Neural progenitor cell (in vitro differentiated cells): ENCODE results near the gene OMG. TPM values are rescaled to one million over a fixed set of nuclear protein-coding genes. Genes with fewer than 3 reads are reported as not detected.
A peak's percentile ranks its signal among the peaks of the same experiment; 100 is the strongest.

ENCODE experiments used
- DNase-seq: peaks from one replicate; pipeline ENCODE4 v3.0.0-alpha.2; 2016; ENCODE audit warnings: low spot score
- H2AFZ ChIP-seq: fragments of 200-600 bp; sonication (generic); replicated peaks from 2 replicates; pipeline ENCODE4 v1.6.1; 2016; ENCODE audit warnings: antibody characterized with exemption
- H3F3A ChIP-seq: fragments of 200-600 bp; sonication (generic); 2 replicates; pipeline ENCODE4 v1.6.1; 2016; ENCODE audit warnings: antibody characterized with exemption, low read depth
- H3K27ac ChIP-seq: fragments of 200-600 bp; sonication (generic); 2 replicates; pipeline ENCODE4 v1.5.1; 2016; ENCODE audit warnings: mild to moderate bottlenecking
- H3K27me3 ChIP-seq: fragments of 200-600 bp; sonication (generic); 2 replicates; pipeline ENCODE4 v1.6.1; 2016; ENCODE audit warnings: mild to moderate bottlenecking, moderate library complexity
- H3K36me3 ChIP-seq: fragments of 200-600 bp; sonication (generic); 2 replicates; pipeline ENCODE4 v1.5.1; 2016
- H3K4me1 ChIP-seq: fragments of 200-600 bp; sonication (generic); 2 replicates; pipeline ENCODE4 v1.6.1; 2016; ENCODE audit warnings: mixed run types
- H3K4me2 ChIP-seq: fragments of 200-600 bp; sonication (generic); 2 replicates; pipeline ENCODE4 v1.6.1; 2016
- H3K4me3 ChIP-seq: fragments of 200-600 bp; sonication (generic); 2 replicates; pipeline ENCODE4 v1.5.1; 2016
- H3K79me2 ChIP-seq: fragments of 200-600 bp; sonication (generic); 2 replicates; pipeline ENCODE4 v1.6.1; 2016; ENCODE audit warnings: low read depth
- H3K9ac ChIP-seq: fragments of 200-600 bp; sonication (generic); 2 replicates; pipeline ENCODE4 v1.6.1; 2016
- H3K9me3 ChIP-seq: fragments of 200-600 bp; sonication (generic); 2 replicates; pipeline ENCODE4 v1.5.1; 2016; ENCODE audit warnings: low read depth
- H4K20me1 ChIP-seq: fragments of 200-600 bp; sonication (generic); 2 replicates; pipeline ENCODE4 v1.6.1; 2016; ENCODE audit warnings: low read depth
- H3K27ac Mint-ChIP-seq: 3 replicates; pipeline ENCODE4 v1.8.0; 2021; ENCODE audit warnings: mixed read lengths
- H3K27me3 Mint-ChIP-seq: 2 replicates; pipeline ENCODE4 v1.8.0; 2022; ENCODE audit warnings: low read depth, mild to moderate bottlenecking, inconsistent platforms, moderate library complexity, mixed read lengths; ENCODE audit not compliant: insufficient read depth
- H3K36me3 Mint-ChIP-seq: 3 replicates; pipeline ENCODE4 v1.8.0; 2021; ENCODE audit warnings: mixed read lengths
- H3K4me1 Mint-ChIP-seq: 3 replicates; pipeline ENCODE4 v1.8.0; 2021; ENCODE audit warnings: mixed read lengths
- H3K4me3 Mint-ChIP-seq: 3 replicates; pipeline ENCODE4 v1.8.0; 2021; ENCODE audit warnings: mild to moderate bottlenecking, moderate library complexity, mixed read lengths
- H3K9me3 Mint-ChIP-seq: 3 replicates; pipeline ENCODE4 v1.8.0; 2020; ENCODE audit warnings: mixed read lengths
- EZH2 ChIP-seq: fragments of 200-600 bp; sonication (generic); IDR thresholded peaks from 2 replicates; pipeline ENCODE4 v1.6.1; 2017; ENCODE audit warnings: antibody characterized with exemption, mild to moderate bottlenecking, moderate library complexity
- EZH2phosphoT487 ChIP-seq: fragments of 200-600 bp; sonication (generic); IDR thresholded peaks from 2 replicates; pipeline ENCODE4 v1.6.1; 2017; ENCODE audit warnings: antibody characterized with exemption
- total RNA-seq: library from RNA; depleted of rRNA; stranded (reverse); fragments of >200 nt; gene quantifications from 2 replicates; pipeline ENCODE4 v1.2.3, GENCODE V29; 2015; ENCODE audit warnings: low replicate concordance
- TF ChIP-seq, protein P1 (sequence below): fragments of 200-600 bp; sonication (generic); IDR thresholded peaks from 2 replicates; pipeline ENCODE4 v1.5.1; 2017; ENCODE audit warnings: antibody characterized with exemption, mild to moderate bottlenecking

Gene OMG
- total RNA-seq, 1 donor from 2014 or later: not detected

DNA sequence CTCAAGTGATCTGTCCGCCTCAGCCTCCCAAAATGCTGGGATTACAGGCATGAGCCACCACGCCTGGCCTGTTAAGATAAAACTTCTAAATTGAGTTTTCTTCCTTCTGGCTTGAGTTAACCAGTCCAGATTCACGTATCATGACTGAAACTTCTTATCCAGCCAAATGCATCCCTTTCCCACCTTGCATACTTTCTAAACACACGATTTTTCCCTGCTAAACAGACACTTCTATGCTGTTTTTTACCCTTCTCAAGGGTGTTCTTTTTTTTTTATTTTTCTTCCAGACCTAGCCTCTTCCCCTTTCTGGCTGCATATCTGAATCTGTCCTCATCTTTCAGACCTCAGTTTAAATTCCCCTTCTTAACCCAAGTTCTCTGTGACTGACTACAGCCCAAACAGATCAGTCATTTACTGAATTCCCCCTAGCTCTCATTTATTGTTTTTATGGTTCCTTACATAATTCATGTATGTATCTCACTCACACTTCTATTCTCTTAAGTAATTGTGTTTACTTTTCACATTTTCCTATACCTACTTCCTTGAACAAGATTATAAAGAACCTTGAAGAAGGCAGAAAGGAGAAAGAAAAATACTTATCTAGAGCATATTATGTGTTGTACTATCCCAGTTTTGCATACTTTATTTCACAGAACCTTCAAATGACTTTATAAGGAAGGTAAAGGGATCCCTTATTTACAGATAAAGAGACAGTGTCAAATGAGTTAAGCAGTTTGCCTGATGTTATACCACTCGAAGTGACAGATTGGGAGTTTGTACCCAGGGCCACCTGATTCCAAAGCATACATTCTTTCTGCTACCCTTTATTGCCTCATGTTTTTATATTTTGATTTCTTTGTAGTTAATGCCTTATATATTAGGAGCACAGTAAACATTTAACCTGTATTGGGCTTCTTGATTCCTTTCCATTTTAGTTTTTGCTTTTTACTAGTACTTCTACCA lies 11.6 kb upstream of the OMG start:
- no peak overlapping the region for H3K4me3 ChIP-seq
- DNase-seq: no peak
- H3K27ac ChIP-seq: no peak overlapping the region
- peaks cover 3% of the 10 kb centered on the region for H3K27me3 Mint-ChIP-seq
- no peaks in the 10 kb centered on the region for H3K36me3 ChIP-seq
- no peak overlapping the region for H2AFZ ChIP-seq
- no peaks in the 10 kb centered on the region for H3K4me1 Mint-ChIP-seq
- no peak overlapping the region for H3K4me3 Mint-ChIP-seq
- H3K4me1 ChIP-seq: no peaks in the 10 kb centered on the region
- H3K36me3 Mint-ChIP-seq: peaks cover 6% of the 10 kb centered on the region
- no peaks in the 10 kb centered on the region for H3F3A ChIP-seq
- H4K20me1 ChIP-seq: no peaks in the 10 kb centered on the region
- H3K9me3 Mint-ChIP-seq: peaks cover 3% of the 10 kb centered on the region
- no peaks in the 10 kb centered on the region for H3K27me3 ChIP-seq
- H3K4me2 ChIP-seq: no peak overlapping the region
- no peak overlapping the region for H3K27ac Mint-ChIP-seq
- TF ChIP-seq EZH2: no peak
- H3K79me2 ChIP-seq: no peaks in the 10 kb centered on the region
- H3K9me3 ChIP-seq: no peaks in the 10 kb centered on the region
- no peak overlapping the region for H3K9ac ChIP-seq

DNA sequence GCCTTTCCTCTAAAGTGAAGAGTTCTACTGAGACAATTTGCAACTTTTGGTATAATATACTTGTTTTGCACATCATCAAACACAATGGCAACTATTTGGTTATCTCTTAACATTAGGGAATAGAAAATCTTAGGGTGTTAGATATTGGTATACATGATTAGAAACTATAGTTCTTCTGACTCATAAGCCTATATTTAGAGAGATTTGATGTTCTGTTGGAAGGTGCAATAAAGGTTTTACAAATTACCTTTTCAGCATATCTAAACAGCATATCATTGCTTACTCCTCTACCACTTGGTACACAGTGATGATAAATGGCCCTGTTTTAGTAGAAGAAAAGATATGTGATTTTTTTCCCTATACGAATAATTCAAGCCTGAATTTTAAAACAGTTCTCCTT lies 10.6 kb upstream of the OMG start:
- Histone ChIP-seq H3K4me1 (no peaks in the 10 kb centered on the region), H3K27me3 (no peaks in the 10 kb centered on the region), H3K79me2 (no peaks in the 10 kb centered on the region), H3K36me3 (no peaks in the 10 kb centered on the region), H3K9me3 (no peaks in the 10 kb centered on the region), H3K27ac (no peak overlapping the region), H3K4me2 (no peak overlapping the region), H3K4me3 (no peak overlapping the region), H4K20me1 (no peaks in the 10 kb centered on the region), H2AFZ (no peak overlapping the region), H3K9ac (no peak overlapping the region), H3F3A (no peaks in the 10 kb centered on the region)
- Mint-ChIP-seq H3K4me3 (no peak overlapping the region), H3K27me3 (peaks cover 3% of the 10 kb centered on the region), H3K9me3 (peaks cover 3% of the 10 kb centered on the region), H3K4me1 (no peaks in the 10 kb centered on the region), H3K27ac (no peak overlapping the region), H3K36me3 (peaks cover 8% of the 10 kb centered on the region)
- TF ChIP-seq EZH2: no peak
- no peak for TF ChIP-seq EZH2phosphoT487
- TF ChIP-seq, protein P1, sequence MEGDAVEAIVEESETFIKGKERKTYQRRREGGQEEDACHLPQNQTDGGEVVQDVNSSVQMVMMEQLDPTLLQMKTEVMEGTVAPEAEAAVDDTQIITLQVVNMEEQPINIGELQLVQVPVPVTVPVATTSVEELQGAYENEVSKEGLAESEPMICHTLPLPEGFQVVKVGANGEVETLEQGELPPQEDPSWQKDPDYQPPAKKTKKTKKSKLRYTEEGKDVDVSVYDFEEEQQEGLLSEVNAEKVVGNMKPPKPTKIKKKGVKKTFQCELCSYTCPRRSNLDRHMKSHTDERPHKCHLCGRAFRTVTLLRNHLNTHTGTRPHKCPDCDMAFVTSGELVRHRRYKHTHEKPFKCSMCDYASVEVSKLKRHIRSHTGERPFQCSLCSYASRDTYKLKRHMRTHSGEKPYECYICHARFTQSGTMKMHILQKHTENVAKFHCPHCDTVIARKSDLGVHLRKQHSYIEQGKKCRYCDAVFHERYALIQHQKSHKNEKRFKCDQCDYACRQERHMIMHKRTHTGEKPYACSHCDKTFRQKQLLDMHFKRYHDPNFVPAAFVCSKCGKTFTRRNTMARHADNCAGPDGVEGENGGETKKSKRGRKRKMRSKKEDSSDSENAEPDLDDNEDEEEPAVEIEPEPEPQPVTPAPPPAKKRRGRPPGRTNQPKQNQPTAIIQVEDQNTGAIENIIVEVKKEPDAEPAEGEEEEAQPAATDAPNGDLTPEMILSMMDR: no peak
- DNase-seq: no peak

DNA sequence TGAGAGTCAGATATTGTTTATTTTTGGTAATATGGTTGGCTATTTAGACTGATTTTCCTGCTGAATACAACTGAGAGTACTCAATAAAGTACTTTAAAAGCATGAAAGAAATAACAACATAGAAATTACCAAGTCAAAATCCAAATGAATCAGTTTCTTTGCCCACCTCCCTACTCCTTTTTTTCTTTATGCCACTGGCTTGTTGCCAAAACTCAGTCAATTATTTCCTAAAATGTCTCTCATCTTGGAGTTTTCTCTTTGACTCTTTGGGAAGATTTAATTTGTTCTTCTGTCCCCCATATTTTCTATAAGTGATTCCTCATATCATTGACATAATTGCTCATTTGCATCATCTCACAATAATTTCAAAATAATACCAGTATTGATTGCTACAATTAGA lies 2.6 kb upstream of the OMG start:
- Mint-ChIP-seq H3K4me3 (no peak overlapping the region), H3K27me3 (no peaks in the 10 kb centered on the region), H3K36me3 (peaks cover 4% of the 10 kb centered on the region), H3K4me1 (peaks cover 3% of the 10 kb centered on the region), H3K9me3 (no peaks in the 10 kb centered on the region), H3K27ac (no peak overlapping the region)
- DNase-seq: no peak
- Histone ChIP-seq H3F3A (no peaks in the 10 kb centered on the region), H3K4me1 (peaks cover 22% of the 10 kb centered on the region), H3K27me3 (no peaks in the 10 kb centered on the region), H3K9me3 (no peaks in the 10 kb centered on the region), H4K20me1 (no peaks in the 10 kb centered on the region), H3K79me2 (no peaks in the 10 kb centered on the region), H3K27ac (no peak overlapping the region), H3K4me3 (no peak overlapping the region), H2AFZ (no peak overlapping the region), H3K36me3 (no peaks in the 10 kb centered on the region), H3K9ac (no peak overlapping the region), H3K4me2 (no peak overlapping the region)
- TF ChIP-seq EZH2phosphoT487 (no peak), EZH2 (no peak)
- TF ChIP-seq, protein P1: no peak

DNA sequence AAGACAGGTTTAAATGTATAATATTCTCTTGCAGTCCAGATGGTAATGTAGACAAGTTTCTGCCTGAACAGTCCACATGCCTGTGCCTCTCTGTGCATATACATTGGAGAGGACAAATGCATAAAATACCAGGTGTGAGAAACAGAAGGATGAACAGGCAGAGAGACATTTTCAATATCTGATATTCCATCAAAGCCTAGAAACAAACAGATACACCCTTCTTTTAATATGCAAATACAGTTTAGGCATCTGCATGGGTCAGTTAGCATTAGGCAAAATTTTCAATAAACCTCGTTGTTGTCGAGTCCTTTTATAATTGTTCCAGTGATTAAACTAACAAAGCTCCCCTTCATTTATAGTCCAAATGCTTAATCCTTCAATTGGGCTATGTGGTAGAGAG lies 897 bp downstream of the OMG start:
- H3K4me2 ChIP-seq: peak overlapping the region; percentile 8
- Mint-ChIP-seq H3K9me3 (no peaks in the 10 kb centered on the region), H3K36me3 (peaks cover 5% of the 10 kb centered on the region), H3K4me3 (no peak overlapping the region), H3K4me1 (peaks cover 3% of the 10 kb centered on the region), H3K27me3 (no peaks in the 10 kb centered on the region), H3K27ac (no peak overlapping the region)
- H3K4me3 ChIP-seq: no peak overlapping the region
- no peaks in the 10 kb centered on the region for H3K27me3 ChIP-seq
- no peak for DNase-seq
- H3K9ac ChIP-seq: no peak overlapping the region
- no peaks in the 10 kb centered on the region for H4K20me1 ChIP-seq
- no peaks in the 10 kb centered on the region for H3K9me3 ChIP-seq
- H3K79me2 ChIP-seq: no peaks in the 10 kb centered on the region
- H2AFZ ChIP-seq: no peak overlapping the region
- H3K36me3 ChIP-seq: no peaks in the 10 kb centered on the region
- TF ChIP-seq EZH2phosphoT487 (no peak), EZH2 (no peak)
- TF ChIP-seq, protein P1: no peak
- H3F3A ChIP-seq: no peaks in the 10 kb centered on the region
- no peak overlapping the region for H3K27ac ChIP-seq
- peaks cover 17% of the 10 kb centered on the region for H3K4me1 ChIP-seq
